GM19099 (cell line): Measurements from ENCODE around the gene CHCHD4.

Experiments used
- POLR2A ChIP-seq: IDR thresholded peaks from 3 replicates; pipeline ENCODE4 v1.6.1; 2011; ENCODE audit warnings: low read depth; ENCODE audit not compliant: insufficient read length; ENCODE audit errors: extremely low read depth

The CHCHD4 gene

DNA sequence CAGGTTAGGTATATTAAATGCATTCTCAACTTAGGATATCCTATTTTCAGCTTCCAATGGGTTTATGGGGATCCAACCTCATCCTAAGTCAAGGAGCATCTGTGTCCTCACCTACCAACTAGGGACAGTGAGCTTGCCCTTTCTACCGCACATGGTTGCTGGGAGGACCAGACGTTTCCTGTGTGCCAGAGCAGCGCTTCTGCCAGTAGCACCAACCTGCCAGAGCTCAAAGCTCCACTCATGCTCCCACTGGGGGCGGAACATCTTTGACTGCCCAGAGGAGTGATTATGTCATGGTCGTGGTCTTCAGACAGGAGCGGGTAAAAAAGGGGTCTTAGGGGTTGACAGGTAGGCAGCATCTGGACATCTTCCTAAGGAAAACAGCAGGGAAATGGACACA, 29.0 kb upstream of the CHCHD4 start:
- no peak for TF ChIP-seq POLR2A

DNA sequence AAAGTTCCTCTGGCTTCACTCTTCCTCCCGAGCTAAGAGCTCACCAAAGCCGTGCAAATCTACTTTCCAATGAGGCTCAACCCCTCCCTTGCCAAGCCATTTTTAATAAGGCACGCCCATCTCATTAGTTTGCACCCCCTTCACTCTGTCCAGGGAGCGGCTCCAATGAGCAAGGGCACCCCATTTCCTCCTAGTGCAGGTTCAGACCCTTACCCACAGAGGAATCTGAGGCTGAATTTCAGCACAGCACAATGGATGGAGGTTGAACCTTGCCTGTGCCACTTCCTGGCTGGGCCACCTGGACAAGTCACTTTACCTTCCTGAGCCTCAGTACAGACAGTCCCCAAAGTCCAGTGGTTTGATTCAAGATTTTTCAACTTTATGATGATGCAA, 28.3 kb upstream of the CHCHD4 start:
- TF ChIP-seq POLR2A: no peak

DNA sequence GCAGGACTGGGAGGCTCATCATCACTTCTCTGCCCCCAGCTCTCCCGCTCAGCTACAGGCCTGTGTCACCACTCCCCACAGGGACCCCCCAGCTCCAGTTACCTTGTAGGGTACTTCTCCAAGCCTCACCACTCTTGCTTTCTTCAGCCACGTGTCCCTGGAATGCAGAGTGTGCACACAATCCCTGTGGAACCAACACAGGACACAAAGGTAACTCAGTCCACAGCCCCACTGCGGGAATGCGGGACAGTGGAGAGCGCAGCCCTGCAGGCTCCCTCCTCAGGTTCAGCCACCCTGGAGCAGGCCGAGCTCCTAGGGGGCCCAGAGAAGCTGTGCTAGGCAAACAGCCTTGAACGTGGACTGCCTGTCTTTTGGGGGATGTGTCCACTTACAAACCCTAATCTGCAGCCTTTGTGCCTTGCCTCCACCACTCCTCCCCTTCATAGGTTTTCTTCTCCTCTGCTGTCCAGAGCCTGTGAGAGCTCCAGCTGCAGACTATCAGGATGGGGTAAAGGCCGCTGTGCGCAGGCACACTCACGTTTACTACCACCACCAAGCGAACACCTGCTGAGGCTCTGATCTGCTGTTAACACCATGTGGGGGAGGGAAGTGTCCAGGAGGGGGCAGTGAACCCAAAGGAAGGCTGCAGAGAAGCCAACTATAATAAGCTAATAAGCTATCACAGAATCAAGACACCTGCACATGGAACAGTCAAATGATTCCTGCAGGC, 27.7 kb upstream of the CHCHD4 start:
- TF ChIP-seq POLR2A: no peak

DNA sequence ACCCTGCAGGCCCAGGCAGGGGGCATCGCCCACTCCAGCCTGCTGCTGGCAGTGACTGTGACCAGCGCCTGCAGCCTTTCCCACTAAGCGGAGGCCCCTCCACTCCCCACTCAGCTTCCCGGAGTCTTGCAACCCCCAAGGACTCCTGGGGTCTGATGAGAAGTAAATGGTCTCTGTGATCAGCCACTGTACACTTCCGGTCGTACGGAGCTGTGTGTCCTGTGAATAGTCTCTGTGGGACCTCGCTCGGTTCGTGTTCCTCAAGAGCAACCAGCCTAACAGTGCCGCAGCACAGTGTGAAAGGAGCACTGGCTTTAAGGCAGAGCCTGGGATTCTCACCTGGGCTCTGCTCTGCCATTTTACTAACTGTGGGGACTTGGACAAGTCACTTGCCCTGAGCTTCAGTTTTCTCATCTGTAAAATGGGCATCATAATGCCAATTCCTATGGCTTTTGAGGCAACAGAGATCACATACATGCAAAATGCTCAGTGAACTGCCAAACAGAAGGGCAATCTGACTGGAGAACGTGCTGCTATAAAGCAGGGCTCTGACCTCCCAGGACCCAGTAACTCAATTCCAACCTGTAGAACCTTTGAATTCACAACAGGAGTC, 26.9 kb upstream of the CHCHD4 start:
- TF ChIP-seq POLR2A: no peak

- TF ChIP-seq POLR2A: no peak
These were observed 26.0 kb upstream of the CHCHD4 start for GRCh38 chr3:14150491-14151230.

- no peak for TF ChIP-seq POLR2A
These were observed 25.4 kb upstream of the CHCHD4 start for GRCh38 chr3:14150078-14150477.

DNA sequence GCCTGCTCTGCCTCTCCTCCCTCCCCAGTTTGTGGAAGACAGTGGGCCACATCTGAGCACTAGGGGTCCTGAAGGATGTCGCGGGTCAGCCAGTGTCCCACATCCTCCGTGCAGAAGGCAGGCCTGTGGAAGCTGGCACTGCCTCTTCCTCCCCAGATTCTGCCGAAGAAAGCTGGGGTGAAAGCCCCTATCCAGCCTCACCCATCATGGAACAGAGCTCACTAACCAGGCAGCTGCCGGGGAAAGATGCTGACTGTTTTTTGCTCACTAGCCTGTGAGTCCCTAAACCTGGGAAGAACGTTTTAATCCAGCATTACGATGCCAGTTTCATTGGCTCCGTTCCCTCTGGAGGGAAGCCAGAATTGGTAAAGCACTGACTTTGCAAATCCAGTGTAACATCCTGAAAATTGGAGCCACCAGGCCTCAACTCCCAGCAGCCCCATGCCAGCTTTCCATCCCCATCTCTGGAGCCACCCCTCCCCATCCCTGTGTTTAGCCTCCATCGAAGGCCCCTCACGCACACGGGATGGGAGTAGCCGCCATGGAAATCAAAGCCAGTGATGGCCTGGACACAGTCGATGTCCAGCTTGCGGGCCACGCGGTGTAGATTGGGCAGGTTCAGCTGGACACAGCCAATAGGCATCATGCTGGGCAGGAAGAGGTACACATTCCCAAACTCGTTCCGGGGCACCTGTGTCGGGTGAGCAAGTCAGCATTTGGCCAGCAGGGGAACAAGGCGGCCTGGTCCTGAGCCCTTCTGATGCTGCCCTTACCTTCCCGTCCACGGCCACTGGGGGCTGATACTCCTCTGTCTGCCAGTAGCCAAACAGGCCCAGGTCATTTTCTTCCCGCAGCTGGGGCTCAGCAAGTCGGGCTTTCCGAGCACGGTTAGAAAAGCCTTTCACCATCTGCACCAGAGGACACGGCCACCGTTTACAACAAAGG, 23.6 kb upstream of the CHCHD4 start:
- TF ChIP-seq POLR2A: no peak

GRCh38 chr3:14147617-14148016, 22.9 kb upstream of the CHCHD4 start:
- no peak for TF ChIP-seq POLR2A

DNA sequence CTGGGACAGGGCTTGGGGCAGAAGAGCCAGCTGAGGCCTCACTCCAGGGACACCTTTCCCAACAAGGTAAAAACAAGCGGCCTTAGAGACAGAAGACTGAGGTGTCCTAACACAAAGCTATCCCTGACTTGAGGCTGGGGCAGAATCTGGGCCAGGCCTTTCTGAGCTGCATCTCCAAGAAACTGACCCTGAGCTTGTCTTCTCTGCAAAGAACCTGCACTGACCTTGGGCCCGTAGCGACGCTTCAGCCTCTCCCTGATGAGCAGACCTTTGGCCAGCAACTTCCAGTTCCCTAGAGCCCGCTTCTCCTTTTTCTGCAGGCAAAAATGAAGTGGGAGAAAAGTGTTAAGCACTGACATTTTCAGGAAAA, 22.4 kb upstream of the CHCHD4 start:
- no peak for TF ChIP-seq POLR2A

DNA sequence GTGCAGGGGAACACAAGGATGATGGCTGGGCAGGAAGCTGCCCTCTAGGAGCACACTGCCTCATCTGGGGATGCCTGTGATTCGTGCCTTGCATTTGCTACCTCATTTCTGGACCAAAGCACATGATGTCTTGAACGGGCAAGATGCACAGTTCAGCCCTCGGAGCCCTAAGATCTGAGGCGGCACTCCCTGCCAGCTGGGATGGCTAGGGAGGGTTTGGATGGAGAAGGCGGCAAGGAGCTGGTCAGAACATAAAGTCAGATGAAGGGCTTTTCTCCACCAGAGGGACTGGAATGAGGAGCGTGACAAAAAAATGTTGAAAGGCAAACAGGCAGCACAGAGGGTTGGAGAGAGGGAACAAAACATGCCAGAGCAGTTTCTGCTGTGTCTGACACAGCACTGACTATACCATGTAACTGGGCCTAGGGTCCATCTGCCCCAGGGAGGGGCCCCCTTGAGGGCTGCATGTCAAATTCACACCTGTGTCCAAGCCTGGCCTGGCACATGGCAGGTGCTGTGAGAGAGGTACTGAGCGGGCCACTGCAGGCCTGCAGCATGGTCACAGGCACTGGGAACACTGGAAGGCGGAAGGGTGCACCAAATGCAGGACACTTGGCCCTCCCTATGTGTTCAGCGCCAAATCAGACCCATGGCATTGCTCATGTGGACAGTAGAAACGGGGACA, 21.9 kb upstream of the CHCHD4 start:
- TF ChIP-seq POLR2A: no peak

GRCh38 chr3:14145670-14146380, 21.2 kb upstream of the CHCHD4 start:
- no peak for TF ChIP-seq POLR2A

DNA sequence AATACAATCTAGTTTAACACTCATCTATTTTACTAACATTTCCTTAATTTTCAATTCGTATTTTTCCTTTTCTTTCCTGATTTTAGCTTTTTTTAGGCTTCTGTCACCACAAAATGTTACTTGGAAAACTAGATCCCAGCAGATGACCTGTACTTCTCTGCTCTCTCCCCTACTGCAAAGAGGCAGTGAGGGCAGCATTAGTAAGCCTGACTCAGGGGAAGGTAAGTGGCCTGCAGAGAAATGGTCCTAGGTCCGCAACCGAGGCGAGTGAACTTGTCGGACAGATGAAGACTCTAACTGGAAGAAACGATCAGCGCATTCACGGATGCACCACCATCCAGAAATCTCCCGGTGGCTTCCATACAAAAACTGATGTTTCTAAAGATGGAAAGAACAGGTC, 20.6 kb upstream of the CHCHD4 start:
- TF ChIP-seq POLR2A: no peak

DNA sequence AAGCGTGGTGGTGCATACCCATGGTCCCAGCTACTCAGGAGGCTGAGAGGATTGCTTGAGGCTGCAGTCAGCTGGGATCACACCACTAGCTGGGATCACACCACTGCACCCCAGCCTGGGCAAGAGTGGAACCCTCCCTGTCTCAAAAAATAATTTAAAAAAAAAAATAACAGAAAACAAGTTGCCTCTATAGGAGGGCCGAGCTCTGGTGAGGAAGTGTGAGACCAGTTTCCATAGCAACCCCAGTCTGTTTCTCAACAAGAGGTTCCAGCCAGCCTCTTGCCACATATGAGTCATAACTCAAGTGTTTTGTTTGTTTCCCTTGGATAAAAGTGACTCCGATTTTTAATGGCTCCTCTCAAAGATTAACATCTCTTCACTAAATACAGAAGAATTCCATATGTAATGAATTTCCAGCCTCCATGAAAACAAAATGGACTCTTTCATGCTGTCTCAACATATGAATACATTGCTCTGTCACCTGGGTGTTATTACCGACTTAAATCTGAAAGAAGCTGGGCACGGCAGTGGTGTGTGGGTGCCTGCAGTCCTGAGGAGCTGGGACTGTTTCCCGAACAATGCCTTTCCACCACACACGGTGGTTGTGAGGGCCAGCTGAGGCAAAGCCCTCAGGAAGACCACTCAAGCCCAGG, 19.9 kb upstream of the CHCHD4 start:
- no peak for TF ChIP-seq POLR2A
